Measurements from ENCODE around the gene CDC20.
A peak's percentile ranks its signal among the peaks of the same experiment; 100 is the strongest.
"Not testable (repeated sequence)": the region's sequence is repeated elsewhere in the genome, so short reads cannot be mapped to it uniquely, and the experiment has no call there.

The CDC20 gene

DNA sequence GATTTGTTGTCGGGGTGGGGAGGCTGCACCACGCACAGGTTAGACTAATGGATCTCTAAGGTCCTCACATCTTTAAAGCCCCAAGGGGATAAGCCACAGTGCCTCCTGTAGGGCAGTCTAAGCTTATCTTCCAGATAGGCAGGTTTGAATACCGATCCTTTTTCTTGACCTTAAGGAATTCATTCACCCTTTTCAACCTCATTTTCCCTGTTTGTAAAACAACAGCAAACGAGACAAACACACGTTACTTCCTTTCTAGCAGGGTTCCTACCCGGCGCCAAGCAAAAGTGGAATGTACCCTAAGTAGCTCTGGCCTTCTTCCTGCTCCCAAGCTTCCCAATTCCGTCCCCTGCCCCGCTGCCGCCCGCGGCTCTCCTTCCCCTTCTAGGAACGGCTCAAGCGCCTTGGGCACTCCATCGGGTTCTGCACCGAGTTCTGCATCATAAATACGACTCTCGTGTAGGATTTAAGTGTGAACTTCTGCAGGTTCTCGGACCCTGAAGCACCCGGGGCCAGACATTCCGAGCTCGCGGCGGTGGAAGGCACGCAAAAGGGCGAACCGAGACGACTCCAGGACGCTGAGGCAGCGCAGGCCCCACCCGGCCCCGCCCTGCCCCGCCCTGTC, 548 bp upstream of the CDC20 start:
- DNase-seq, result no peak

DNA sequence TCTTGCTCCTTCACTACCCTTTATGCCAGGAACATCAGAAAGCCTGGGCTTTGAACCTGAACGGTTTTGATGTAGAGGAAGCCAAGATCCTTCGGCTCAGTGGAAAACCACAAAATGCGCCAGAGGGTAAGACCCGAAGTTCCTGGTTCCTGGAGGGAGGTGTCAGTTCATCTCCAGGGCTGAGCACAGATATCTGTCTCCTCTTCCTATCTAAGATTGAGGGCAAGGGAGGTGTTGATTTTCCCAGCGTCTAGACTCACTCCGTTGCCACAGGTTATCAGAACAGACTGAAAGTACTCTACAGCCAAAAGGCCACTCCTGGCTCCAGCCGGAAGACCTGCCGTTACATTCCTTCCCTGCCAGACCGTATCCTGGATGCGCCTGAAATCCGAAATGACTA, 915 bp downstream of the CDC20 start:
- peak; percentile 45 for DNase-seq

DNA sequence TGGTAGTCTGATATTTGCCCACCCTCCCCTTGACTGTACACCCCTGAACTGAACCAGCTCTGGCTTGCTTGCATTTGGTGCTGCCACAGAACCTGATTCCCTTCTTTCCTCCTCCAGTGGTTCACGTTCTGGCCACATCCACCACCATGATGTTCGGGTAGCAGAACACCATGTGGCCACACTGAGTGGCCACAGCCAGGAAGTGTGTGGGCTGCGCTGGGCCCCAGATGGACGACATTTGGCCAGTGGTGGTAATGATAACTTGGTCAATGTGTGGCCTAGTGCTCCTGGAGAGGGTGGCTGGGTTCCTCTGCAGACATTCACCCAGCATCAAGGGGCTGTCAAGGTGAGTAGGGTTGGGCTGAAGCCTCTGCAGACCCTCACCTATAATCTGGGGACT, 1.8 kb downstream of the CDC20 start:
- peak; percentile 8 for DNase-seq

DNA sequence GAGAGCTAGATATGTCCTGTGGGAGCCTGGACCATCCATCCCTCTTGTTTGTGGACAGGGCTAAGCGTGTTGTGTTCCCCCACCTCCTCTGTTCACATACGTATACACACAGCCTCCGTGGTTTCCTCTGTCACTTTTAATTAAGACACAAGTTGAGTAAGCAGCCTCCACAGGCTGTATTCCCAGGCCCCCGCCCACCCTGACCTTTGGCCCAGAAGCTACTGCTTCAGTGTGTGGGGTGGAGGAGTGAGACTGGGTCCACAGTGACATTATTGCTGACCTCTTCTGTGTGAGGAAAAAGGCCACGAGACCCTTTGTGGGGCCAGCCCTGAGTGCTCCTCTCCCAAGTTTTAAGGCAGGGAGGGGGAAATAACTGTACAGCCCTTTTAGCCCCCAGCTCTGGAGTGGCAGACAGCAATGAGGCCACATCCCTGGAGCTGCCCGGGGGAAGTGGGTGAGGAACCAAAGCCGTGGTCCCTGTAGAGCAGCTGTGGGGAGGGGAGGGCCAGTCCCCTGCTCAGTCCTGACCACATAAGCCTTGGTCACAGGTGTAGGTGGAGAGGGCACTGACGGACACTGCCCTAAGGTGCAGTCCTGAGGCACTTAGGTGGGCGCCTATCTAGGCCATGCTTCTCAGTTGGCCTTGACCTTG, 4.6 kb downstream of the CDC20 start:
- peak; percentile 49 for DNase-seq

DNA sequence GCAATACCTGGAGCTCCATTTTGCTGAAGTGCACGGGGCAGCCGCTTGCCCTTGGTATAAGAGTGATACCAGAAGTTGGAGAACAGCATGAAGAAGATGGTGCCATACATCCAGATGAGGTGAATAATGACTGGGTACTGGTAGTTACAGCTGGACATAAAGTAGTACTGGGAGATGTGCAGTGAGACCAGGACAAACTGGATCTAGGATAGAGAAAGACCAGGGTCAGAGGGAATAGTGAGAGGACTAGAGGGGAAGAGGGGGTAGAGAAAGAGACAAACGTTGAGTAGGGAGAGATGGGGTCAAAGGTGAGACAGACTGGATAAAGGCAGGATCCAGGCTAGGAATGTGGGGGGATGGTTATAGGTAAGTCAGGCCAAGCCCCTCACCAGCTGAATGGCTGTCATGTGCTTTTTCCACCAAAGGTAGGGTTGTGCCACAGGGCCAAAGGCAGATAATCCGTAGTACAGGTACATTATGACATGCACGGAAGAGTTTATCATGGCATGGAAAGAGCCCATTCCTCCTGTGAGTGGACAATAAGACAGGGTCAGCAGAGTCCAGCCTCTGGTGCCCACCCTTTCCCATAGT, 5.2 kb downstream of the CDC20 start:
- no peak for DNase-seq

DNA sequence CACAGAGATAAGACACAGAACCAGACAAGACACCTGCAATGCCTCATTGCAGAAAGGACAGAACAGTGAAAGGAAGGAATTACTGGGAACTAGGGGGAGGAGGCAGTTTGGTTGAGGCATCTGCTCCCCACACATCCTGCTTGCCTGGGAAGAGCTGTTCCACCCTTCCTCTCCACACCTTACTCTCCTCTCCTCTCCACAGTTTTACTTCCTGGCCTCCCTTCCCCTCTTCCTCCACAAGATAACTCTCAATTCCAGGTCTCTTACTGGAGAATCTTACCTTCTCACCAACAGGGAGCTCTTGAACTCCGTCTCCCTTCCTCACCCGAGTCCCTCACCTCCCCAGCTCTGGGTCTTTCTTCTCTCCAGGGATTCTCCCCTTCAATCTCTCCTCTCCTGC, 6.9 kb downstream of the CDC20 start:
- DNase-seq, result no peak

DNA sequence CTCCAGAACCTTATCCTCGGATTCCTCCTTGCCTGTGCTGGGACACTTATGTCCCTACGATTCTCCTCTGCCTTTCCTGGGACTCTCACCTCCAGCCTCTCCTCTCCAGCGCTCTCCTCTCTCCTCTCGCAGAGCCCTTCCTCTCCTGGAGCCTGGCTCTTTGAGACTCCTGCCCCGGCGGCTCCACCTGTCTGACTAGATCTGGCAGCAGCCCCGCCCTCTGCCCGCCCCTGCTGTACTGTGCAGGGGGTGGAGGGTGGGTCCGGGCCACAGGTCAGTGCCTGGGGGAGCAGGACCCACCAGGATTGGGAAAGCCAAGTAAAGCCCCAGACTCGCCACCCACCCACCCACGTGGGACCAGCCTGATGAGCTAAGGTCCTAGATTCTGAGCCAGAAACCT, 7.4 kb downstream of the CDC20 start:
- DNase-seq, result no peak

DNA sequence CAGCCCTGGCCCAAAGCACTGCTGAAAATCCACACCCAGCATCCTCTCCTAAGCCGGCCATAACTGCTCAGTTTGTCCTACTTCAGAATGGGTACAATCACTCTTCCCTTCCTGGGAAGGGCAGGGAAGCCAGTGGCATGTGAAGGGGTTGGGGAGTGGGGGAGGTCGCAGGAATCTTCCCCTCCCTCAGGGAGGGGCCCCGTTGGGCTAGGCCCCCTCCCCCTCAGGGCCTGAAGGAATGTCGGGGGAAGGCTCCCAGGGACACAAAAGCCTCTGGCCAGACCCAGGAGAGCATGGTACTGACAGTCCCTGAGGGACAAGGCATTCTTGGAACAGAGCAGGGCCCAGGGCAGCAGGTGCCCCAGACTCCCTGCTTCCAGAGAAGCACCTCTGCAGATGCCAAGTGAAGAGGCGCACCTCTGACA, 7.8 kb downstream of the CDC20 start:
- no peak for DNase-seq

DNA sequence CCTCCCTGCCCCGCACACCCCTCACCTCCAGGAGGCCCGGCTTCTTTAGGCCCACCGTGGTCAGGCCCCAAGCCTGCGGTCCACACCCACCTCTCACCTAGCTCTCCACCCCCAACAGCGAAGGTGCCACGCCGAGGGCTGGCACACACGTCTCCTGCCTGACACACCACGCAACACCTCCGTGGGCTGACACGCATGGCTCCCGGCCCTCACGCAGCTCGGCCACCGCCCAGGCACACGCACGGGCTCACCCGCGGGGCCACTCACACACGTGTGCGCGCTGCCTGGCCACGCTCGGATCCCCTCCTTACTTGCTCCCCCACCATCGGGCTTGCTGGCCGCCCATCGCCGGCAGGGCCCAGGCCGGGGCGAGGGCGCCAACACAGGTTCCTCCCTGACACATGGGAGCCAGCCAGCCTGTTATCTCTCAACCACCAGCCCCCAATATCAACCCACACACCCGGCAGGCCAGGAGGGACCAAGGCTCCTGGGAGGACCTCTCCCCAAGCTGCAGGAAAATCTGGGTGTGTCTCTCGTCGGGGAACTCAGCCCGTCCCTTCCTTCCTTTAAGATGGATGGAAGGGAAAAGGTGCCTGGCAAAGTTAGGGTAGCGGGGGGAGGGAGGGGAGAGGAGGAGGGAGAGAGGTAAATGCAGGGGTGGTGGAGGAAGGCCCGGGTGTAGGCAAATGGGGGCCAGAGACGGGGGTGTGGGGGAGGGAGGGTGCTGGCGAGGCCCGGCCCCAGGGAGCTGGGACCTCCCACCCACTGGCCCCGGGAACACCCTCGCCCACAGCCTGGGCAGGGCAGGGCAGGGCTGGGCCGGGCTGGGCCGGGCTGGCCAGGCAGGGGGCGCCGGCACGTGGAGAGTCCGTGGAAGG, 8.5 kb downstream of the CDC20 start:
- DNase-seq, result no peak

DNA sequence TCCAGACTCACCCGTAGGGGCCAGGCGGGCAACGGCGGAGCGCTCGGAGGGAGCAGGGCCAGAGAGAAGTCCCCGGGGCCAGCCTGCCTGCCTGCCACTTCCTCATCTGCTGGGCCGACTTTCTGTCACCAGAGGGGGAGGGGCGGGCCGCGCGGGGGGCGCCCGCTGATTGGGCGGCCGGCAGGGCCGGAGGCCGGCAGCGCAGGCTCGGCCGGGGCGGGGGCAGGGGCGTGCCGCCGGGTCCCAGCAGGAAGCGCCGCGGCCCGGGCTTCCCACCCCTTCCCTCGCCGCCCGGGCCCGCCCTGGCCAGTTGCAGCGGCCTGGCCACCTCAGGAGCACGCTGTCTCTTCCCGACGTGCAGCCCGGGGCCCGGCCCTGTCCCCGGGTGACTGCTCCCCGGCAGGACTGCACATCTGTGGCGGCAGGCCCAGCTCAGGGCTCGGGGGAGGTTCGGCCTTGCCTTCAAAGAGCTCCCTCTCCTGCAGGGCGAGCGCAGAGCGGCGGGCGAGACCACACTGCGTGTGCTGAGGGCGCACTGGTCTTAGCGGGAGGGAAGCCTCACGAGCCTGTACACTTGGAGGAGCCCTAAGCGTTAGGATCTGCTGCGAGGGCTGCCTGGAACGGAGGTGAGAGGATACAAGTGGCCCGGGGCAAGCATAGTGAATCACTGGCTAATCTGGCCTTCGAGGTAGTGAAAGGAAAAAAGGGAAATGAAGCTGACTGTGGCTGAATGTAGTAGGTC, 9.3 kb downstream of the CDC20 start, which contains the start of gene ELOVL1:
Gene ELOVL1 (minus strand): TSS at position 108 of the 742 bp plus-strand sequence. CDS start 2,402 bp downstream, outside the sequence.
- DNase-seq, result peak; percentile 92

DNA sequence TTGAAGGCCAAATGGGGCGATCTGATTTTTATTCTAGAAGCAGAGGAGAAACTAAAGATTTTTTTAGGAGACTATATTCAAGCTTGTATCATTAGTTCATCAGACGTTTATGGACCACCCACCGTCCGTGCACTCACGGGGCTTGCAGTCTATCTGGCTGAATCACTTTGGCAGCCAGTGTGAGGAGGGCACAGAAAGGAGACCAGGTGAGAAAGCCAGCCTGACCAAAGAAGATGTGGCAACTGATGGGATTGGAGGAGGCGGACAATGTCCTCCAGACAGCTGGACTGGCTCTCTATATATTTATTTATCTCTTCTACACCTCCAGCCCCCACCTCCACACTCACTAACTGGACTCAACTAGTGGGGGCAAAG, 9.9 kb downstream of the CDC20 start:
- no peak for DNase-seq

DNA sequence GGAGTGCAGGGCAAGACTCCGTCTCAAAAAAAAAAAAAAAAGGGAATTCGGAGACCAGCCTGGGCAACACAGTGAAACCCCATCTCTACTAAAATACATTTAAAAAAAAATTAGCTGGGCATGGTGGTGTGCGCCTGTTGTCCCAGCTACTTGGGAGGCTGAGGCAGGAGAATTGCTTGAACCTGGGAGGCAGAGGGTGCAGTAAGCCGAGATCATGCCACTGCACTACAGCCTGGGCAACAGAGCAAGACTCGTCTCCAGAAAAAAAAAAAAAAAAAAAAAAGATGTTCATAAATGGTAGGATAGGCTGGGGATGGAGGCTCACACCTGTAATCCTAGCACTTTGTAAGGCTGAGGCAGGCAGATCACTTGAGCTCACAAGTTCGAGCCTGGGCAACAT, 11.0 kb downstream of the CDC20 start:
- DNase-seq, result not testable (repeated sequence)

DNA sequence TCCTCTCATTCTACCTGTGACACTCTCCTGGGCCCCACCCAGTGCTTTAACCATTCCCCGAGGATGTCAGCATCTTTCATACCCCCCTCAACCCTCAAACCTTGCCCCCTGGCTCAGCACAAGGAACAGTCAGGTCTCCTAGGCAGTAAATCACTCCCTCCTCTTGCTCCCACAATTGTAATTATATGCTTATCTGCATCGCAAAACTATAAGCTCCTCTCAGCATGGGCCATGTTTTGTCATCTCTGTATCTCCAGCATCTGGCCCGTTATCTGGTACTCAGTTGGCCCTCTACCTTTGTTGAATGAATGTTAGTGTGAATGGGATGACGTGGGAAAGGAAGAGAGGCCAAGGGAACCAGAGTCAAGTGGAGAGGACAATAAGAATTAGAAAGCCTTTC, 11.8 kb downstream of the CDC20 start:
- DNase-seq, result no peak

DNA sequence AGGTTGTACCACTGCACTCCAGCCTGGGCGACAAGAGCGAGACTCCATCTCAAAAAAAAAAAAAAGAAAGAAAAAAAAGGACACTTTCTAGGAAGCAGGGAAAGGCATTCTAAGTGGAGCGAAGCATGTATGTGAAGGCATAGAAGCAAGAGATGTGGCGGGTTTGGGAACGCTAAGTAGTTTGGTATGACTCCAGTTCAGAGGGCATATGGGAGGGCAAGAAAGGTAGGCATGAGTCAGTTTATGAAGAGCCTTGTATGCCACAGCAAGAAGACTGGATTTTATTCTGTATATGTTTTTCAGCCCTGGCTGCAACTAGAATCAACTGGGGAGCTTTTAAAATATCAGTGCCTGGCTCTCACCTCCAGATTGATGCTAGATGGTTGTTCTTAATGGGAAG, 13.4 kb downstream of the CDC20 start:
- DNase-seq, result peak; percentile 51

DNA sequence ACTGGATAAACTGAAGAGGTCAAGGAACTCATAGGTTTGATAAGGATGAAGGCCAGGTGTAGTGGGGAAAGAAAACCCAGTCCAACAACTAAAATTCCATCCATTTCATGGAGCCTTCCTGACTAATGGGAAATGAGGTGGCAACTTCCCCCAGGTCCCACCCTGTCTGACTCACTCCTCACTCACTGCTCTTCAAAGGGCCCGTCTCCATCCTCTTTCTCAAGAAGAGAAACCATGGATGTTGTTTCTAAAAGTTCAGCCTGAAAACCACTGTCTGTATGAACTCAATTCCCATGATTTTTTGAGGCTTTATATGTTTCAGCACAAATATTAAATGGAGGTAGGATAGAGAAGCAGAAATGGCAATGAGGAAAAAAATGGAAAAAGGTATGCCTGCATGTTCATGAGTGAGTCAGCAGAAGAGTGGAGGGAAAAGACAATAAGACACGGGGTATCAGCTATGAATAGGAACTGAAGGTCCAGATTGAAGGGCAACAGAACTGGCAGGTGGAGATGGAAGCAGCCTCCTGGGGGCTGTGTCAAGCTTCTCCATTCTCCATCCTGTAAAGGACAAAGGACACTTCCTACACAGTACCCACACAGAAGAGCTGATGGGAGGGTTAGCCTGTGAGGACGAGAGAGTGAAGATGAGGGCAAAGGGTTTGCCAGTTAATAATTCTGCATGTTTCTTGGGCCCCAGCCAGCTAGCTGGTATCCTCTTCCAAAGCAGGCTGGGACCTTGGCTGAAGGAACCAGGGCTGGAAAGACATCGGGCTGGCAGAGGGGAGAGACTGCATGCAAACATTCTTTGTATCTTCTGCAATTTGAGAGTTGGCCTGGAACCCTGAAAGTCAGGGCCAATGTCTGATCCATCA, 14.5 kb downstream of the CDC20 start:
- peak; percentile 84 for DNase-seq

DNA sequence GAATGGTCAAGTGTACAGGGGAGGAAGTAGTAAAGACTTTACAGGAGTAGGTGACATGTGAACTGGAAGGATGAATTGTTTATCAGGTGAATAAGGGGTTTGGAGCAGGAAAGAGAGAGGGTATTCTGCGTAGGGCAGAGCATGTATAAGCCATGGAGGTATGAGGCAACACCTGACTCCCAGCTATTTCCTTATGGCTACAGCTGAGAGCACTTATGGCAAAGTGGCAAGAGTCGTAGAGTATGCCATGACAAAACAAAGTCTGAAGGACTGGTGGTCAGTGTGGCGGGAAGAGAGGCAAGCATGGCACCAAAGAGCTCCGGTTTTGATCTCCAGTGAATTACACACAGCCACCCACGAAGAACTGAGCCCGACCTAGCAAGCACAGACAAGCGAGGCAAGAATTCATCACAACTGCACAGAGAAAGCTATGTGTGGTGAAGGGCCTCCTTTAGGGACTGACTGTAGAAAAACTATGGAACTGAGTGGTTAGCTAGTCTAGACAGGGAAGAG, 18.0 kb downstream of the CDC20 start:
- DNase-seq, result no peak

DNA sequence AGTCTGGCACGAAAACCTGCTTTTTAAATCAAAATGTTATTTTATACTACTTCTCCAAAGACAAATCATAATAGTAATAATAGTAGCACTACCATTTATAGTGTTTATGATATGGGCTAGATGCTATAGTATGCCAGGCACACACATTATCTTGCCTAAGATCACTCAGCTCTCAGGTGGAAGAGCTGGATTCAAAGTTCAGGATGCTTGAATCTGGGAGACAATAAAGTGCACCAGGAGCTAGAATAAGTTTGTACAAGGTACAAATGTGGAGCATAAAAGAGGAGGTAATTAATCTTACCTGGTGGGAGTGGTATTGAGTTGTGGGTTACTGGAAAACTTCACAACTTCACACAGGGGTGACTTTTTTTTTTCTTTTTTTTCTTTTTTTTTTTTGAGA, 19.1 kb downstream of the CDC20 start:
- no peak for DNase-seq

DNA sequence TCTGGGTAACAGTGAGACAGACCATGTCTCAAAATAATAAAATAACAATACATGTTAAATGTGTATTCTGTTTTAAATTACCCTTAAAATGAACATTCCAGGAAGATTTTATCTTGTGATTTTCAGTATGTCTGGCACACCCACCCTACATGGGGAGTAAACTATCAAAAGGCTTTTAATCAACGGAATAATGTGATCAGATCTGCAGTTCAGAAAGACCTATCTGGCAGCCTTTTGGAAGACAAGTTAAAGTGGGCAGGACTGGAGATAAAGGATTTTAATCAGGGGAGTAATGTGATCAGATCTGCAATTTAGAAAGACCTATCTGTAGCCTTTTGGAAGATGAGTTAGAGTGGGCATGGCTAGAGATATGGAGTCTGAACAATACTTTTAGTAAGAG, 20.7 kb downstream of the CDC20 start:
- DNase-seq, result no peak

DNA sequence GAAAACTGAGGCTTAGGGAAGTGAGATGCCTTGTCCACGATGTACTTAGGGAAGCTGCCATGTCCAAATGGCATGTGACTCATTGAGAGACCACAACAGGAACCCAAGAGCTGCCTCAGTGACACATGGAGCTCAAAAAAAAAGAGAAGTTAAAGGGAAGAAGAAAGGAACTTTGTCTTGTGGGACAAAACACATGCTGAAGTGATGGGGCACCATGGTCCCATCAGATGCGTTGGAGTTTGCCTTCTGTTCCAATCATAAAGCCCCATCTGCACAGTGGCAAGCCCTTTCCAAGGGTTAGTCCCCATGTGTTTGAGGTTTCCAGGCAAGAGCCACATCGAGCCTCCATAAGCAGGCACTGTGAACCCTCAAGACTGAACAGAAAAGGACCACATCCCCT, 22.8 kb downstream of the CDC20 start:
- DNase-seq, result no peak

DNA sequence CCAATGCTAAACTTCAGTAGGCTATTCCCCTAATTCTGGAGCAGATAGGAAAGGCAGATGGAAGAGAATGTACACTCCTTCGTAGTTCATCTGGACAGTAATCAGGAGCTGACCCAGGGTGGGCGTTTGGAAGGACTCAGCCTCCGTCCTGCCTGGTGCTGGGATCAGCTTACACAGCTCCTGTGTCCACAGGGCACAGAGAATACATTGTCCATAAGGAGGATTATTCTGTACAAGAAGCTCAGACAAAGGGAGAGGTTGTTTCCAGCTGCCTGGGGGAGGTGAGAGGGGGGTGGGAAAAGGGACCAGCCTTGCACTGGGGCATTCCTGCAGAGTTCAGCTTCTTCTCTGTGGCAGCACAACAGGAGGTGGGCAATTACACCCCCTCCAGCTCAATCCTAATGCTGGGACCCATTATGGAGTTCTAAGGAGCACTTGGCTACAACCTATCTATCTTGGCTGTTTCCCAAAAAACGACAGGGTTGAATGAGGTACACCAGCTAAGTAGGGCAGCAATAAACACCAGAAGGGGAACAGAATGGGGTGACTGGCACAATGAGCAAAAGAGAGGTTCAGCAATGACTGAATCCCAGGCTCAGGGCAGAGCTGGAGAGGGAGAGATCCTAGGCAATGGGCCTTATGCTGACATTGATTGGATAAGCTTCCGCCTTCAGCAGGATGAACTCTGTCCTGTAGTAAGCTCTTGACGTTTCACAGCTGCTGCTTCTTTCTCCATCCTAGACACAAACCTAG, 23.4 kb downstream of the CDC20 start:
- no peak for DNase-seq

DNA sequence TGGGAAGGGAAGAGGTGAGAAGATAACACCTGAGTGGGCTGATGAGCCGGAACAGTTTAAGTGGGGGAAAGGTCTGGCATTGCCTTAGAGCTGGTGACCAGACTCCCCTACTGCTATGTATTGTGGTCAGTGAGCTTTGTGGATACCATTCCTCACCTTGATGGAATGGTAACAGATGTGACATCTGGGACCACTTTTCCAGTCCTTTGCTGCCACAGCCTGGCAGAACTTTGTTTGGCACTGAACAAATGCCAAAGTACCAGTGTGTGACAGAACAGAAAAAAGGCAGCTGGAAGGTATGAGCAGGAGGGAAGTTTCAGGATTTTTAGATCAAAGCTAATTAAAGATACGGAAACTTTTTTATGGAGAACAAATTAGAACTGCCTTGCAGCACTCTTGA, 24.7 kb downstream of the CDC20 start:
- no peak for DNase-seq
